Fibroblast of pulmonary artery (primary cell): ENCODE measurements around the gene OR2AJ1.
A peak's percentile ranks its signal among the peaks of the same experiment; 100 is the strongest.

Experiments used
- DNase-seq: peaks from one replicate; pipeline ENCODE4 v3.0.0-alpha.2; 2010; ENCODE audit warnings: low read depth
- H3K4me3 ChIP-seq: replicated peaks from 2 replicates; pipeline ENCODE4 v1.5.1; 2011; ENCODE audit warnings: low read depth, mild to moderate bottlenecking, control low read depth, low read length, moderate library complexity
- TF ChIP-seq, protein P1 (sequence below): IDR thresholded peaks from 2 replicates; pipeline ENCODE4 v1.5.1; 2011; ENCODE audit warnings: mild to moderate bottlenecking, control low read depth, low read length, inconsistent platforms; ENCODE audit errors: missing control alignments

OR2AJ1 gene

DNA sequence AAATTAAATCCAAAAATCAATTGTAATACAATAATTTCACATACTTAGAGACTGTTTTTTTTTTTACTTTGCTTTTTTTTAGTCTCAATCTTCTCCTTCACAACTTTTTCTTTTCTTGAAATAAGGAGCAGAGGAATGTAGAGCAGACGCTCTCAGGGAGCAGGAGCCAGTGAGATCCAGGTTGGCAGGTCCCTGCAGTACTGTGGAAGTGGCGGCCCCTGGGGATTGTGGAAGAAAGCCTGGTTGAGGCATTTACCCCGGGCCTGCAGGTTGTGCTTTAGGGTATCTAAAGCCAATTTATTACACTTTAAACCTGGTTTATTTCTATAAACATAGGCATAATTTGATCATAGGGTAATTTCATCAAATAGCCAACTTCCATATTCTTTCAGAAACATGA is 748 bp upstream of the OR2AJ1 start:
- TF ChIP-seq, protein P1, sequence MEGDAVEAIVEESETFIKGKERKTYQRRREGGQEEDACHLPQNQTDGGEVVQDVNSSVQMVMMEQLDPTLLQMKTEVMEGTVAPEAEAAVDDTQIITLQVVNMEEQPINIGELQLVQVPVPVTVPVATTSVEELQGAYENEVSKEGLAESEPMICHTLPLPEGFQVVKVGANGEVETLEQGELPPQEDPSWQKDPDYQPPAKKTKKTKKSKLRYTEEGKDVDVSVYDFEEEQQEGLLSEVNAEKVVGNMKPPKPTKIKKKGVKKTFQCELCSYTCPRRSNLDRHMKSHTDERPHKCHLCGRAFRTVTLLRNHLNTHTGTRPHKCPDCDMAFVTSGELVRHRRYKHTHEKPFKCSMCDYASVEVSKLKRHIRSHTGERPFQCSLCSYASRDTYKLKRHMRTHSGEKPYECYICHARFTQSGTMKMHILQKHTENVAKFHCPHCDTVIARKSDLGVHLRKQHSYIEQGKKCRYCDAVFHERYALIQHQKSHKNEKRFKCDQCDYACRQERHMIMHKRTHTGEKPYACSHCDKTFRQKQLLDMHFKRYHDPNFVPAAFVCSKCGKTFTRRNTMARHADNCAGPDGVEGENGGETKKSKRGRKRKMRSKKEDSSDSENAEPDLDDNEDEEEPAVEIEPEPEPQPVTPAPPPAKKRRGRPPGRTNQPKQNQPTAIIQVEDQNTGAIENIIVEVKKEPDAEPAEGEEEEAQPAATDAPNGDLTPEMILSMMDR = no peak
- no peak for DNase-seq
- no peak overlapping the region for H3K4me3 ChIP-seq

DNA sequence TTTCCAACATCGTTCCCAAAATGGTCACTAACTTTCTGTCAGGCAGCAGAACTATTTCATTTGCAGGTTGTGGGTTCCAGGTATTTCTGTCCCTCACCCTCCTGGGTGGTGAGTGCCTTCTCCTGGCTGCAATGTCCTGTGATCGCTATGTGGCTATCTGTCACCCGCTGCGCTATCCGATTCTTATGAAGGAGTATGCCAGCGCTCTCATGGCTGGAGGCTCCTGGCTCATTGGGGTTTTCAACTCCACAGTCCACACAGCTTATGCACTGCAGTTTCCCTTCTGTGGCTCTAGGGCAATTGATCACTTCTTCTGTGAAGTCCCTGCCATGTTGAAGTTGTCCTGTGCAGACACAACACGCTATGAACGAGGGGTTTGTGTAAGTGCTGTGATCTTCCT is 9.3 kb downstream of the OR2AJ1 start:
- TF ChIP-seq, protein P1 = no peak
- DNase-seq = no peak
- H3K4me3 ChIP-seq = no peak overlapping the region

DNA sequence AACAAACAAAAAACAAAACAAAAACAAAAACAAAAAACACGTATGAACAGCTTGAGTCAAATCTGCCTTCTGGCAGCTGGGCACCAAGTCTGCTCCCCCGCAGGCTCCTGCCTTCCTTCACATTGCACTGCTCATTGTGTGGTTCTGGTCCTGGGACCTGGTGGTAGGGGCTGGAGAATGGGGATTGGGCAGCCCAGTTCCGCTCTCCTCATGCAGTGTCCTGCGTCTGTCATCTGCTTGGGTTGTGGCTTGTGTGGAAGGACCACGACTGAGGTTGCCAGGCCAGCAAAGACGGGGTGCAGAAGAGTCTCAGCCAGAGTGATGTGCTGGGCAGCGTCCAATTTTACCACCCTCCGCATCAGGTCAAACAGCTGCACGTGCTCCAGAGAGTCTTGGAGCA is 11.1 kb downstream of the OR2AJ1 start:
- DNase-seq = no peak
- TF ChIP-seq, protein P1 = no peak
- H3K4me3 ChIP-seq = no peak overlapping the region

DNA sequence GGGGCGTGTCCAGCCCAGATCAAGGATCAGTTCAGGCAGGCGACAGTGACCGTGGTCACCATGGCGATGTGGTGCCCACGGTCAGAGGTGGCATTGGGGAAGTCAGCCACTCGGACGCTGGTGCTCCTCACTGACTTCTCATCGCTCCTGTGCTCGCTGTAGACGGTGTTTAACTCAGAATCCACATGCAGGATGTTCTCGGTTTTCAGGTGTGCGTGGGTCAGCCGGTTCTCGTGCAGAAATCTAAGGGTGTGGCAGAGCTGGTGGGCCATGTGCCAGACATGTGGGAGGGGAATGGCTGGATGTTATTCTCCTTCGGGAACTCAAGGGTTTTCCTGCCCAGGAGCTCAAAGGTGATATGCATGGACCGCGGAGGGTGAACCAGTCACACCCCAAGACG is 11.7 kb downstream of the OR2AJ1 start:
- DNase-seq = no peak
- TF ChIP-seq, protein P1 = no peak

DNA sequence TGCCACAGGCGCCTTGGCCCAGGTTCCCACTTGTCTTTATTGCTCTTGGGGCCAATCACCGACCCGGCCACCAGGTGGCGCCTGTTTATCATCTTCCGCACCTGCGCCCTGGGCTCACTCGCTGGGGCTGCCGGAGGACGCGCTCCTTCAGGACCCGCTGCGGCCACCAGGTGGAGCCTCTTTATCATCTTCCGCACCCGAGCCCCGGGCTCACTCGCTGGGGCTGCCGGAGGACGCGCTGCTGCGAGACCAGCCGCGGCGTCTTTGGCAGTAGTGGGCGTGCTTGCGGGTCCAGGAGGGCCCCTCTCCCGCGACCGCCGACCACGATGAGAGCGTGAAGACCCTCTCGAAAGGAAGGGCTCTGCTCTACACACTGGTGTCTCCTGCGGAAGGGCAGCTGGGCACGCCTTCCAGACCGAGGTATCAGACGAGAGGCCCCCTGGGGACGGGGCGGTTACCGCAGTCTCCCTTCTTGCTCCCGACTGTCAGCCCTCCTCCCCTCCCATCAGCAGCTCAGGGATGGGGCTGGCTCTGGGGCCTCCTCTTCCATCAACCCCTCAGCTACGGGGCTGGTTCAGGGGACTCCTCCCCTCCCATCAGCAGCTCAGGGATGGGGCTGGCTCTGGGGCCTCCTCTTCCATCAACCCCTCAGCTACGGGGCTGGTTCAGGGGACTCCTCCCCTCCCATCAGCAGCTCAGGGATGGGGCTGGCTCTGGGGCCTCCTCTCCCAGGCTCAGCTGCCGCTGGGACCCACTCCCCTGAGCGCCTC is 12.5 kb downstream of the OR2AJ1 start:
- DNase-seq = peak; percentile 59
- peak overlapping the region; percentile 43 for H3K4me3 ChIP-seq
- TF ChIP-seq, protein P1 = peak; percentile 38

More for the DNA sequence above, 11.7 kb downstream of the OR2AJ1 start:
- H3K4me3 ChIP-seq = no peak overlapping the region

- no peak for DNase-seq
- H3K4me3 ChIP-seq = no peak overlapping the region
- TF ChIP-seq, protein P1 = no peak
Observed at GRCh38 chr1:247942624-247943023, 17.9 kb downstream of the OR2AJ1 start.

DNA sequence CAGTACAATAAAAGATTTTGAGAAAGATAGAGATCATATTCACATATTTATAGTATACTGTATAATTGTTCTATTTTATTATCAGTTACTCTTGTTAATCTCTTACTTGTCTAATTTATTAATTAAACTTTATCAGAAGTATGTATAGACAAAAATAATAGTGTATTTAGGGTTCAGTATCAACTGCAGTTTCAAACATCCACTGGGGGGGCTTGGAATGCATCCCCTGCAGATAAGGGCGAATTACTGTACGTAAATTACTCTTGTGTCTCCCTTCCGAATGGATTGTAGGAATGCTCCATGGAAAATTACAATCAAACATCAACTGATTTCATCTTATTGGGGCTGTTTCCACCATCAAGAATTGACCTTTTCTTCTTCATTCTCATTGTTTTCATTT is 23.9 kb downstream of the OR2AJ1 start, which contains the start of gene OR2L8:
Gene OR2L8, plus strand, starts transcription at position 301 of the 400 bp plus-strand sequence. Its CDS starts 0 bp downstream, at position 301.
- TF ChIP-seq, protein P1 = no peak
- DNase-seq = no peak
- no peak within 1 kb of the TSS for H3K4me3 ChIP-seq
